ENCODE data around the gene SRM. TPM values are rescaled to one million over a fixed set of nuclear protein-coding genes. Genes with fewer than 3 reads are reported as not detected.
A peak's percentile ranks its signal among the peaks of the same experiment; 100 is the strongest.

Gene SRM
- total and polyA plus RNA-seq, 2 of the 13 experiments (the other 11 are each of a cell fraction or from before 2014, with no cell fraction given): 27.9 to 31.8 TPM

GRCh38 chr1:11024154-11024873 lies 35.5 kb downstream of the SRM start:
- WGBS (ENCODE audit: low lambda C conversion rate): 100% methylated on average over 3 of the region's 3 CpGs
- no peak overlapping the region for H3K27ac ChIP-seq (ENCODE audit: extremely low read length, insufficient read depth, low read length)
- no peaks in the 10 kb centered on the region for H3K79me2 ChIP-seq (ENCODE audit: insufficient read depth, low read length)
- no peaks in the 10 kb centered on the region for H3K9me3 ChIP-seq (ENCODE audit: low read length)
- ChIA-PET CTCF (ENCODE audit: low intra/inter-chr PET ratio, low total read pairs) (no interaction called here), POLR2A (interaction anchor here (0.8 kb wide), 1 partner anchor 11 kb away, joined by 3 read pairs; no protein-coding TSS in a partner anchor)
- ATAC-seq (no peak), FAIRE-seq (no peak), DNase-seq (ENCODE audit: low spot score) (no peak)
- H2AFZ ChIP-seq (ENCODE audit: low read length): no peak overlapping the region
- H3K9ac ChIP-seq (ENCODE audit: insufficient read depth, low read depth, low read length): no peak overlapping the region
- TF ChIP-seq SYNCRIP (IDR thresholded peaks at IDR 0.05; ENCODE audit: insufficient read depth, low read depth, low read length) (no peak), RBFOX2 (IDR thresholded peaks at IDR 0.05; ENCODE audit: low read depth, low read length) (peak; percentile 51; the same call in 1 of the 2 replicates)
- H3K4me2 ChIP-seq (ENCODE audit: low read depth, low read length): no peak overlapping the region
- H3K36me3 ChIP-seq (replicated peaks in 1 of 2; ENCODE audit: control insufficient read depth in 1 of 2, insufficient read depth in 2 of 2, low read length in 2 of 2): peaks cover 18 to 64% of the 10 kb centered on the region in 2 experiments
- no peak overlapping the region for H3K4me3 ChIP-seq (replicated peaks in 1 of 3; ENCODE audit: insufficient read depth in 1 of 3, low read depth in 2 of 3, low read length in 3 of 3)
- H4K20me1 ChIP-seq (ENCODE audit: insufficient read depth, low read length): no peaks in the 10 kb centered on the region; the same call in 1 of the 2 replicates
- in situ Hi-C loops (cut with HindIII; ENCODE audit: extremely low pct_ligation_motif_present, low pct_unique_long_range_greater_than_20kb) (no loop called here), intact Hi-C loops (cut with micrococcal nuclease; ENCODE audit: unreplicated experiment) (no loop called here)
- no TSS peak for BruUV-seq (replicated peaks)
- no peaks in the 10 kb centered on the region for H3K27me3 ChIP-seq (ENCODE audit: control insufficient read depth in 1 of 2, insufficient read depth in 2 of 2, low read length in 2 of 2)
- no peaks in the 10 kb centered on the region for H3K4me1 ChIP-seq (ENCODE audit: insufficient read depth, low read length)

- FAIRE-seq (no peak), ATAC-seq (no peak), DNase-seq (ENCODE audit: low spot score) (no peak)
- Histone ChIP-seq H3K4me3 (replicated peaks in 1 of 3; ENCODE audit: insufficient read depth in 1 of 3, low read depth in 2 of 3, low read length in 3 of 3) (no peak overlapping the region), H3K4me2 (ENCODE audit: low read depth, low read length) (no peak overlapping the region), H3K9me3 (ENCODE audit: low read length) (no peaks in the 10 kb centered on the region), H3K79me2 (ENCODE audit: insufficient read depth, low read length) (no peaks in the 10 kb centered on the region), H3K4me1 (ENCODE audit: insufficient read depth, low read length) (no peaks in the 10 kb centered on the region), H3K27ac (ENCODE audit: extremely low read length, insufficient read depth, low read length) (no peak overlapping the region), H2AFZ (ENCODE audit: low read length) (no peak overlapping the region), H3K9ac (ENCODE audit: insufficient read depth, low read depth, low read length) (no peak overlapping the region), H4K20me1 (ENCODE audit: insufficient read depth, low read length) (peaks cover 5% of the 10 kb centered on the region; the same call in 1 of the 2 replicates), H3K36me3 (replicated peaks in 1 of 2; ENCODE audit: control insufficient read depth in 1 of 2, insufficient read depth in 2 of 2, low read length in 2 of 2) (peaks cover 21 to 76% of the 10 kb centered on the region in 2 experiments), H3K27me3 (ENCODE audit: control insufficient read depth in 1 of 2, insufficient read depth in 2 of 2, low read length in 2 of 2) (no peaks in the 10 kb centered on the region)
- ChIA-PET POLR2A (interaction anchor here (0.8 kb wide), 1 partner anchor 10 kb away, joined by 3 read pairs; no protein-coding TSS in a partner anchor), CTCF (ENCODE audit: low intra/inter-chr PET ratio, low total read pairs) (no interaction called here)
- in situ Hi-C loops (cut with HindIII; ENCODE audit: extremely low pct_ligation_motif_present, low pct_unique_long_range_greater_than_20kb) (no loop called here), intact Hi-C loops (cut with micrococcal nuclease; ENCODE audit: unreplicated experiment) (no loop called here)
- 99% methylated on average over 14 of the region's 14 CpGs for WGBS (ENCODE audit: low lambda C conversion rate)
- BruUV-seq (replicated peaks): no TSS peak
- no peak for TF ChIP-seq GMEB2 (CRISPR knock-in tag; IDR thresholded peaks at IDR 0.05; ENCODE audit: low read depth)
- TF ChIP-seq POLR2AphosphoS2 (IDR thresholded peaks at IDR 0.05; ENCODE audit: low read depth, low read length): peak; percentile 62; the same call in 1 of the 2 replicates
- 0 out of 2 replicates have a peak, but pooled peaks have one; percentile 30 for TF ChIP-seq POLR2G (IDR thresholded peaks at IDR 0.05; ENCODE audit: low read depth, low read length)
Observed at GRCh38 chr1:11023201-11023600, 36.6 kb downstream of the SRM start.
